GM19372 (cell line): Measurements from ENCODE around the gene SPTLC1.
"Not testable (repeated sequence)": the region's sequence is repeated elsewhere in the genome, so short reads cannot be mapped to it uniquely, and the experiment has no call there.

Source experiments
- ATAC-seq: cut with Tn5 transposase; IDR thresholded peaks from one replicate; pipeline ENCODE4 v1.9.1; 2021; ENCODE audit warnings: mild to moderate bottlenecking, low read depth, moderate library complexity; ENCODE audit not compliant: unreplicated experiment

The SPTLC1 gene

GRCh38 chr9:92115071-92115858 lies at the start of gene SPTLC1:
SPTLC1 (minus strand) TSS chr9:92115413; CDS start chr9:92115370, 43 bp downstream.
- ATAC-seq: peak; percentile 96

GRCh38 chr9:92164975-92165374 lies 49.8 kb upstream of the SPTLC1 start:
- ATAC-seq: no peak

- no peak for ATAC-seq
Observed at GRCh38 chr9:92164490-92164889, 49.3 kb upstream of the SPTLC1 start.

- no peak for ATAC-seq
Observed at GRCh38 chr9:92163276-92163675, 48.1 kb upstream of the SPTLC1 start.

GRCh38 chr9:92160786-92161185 lies 45.6 kb upstream of the SPTLC1 start:
- no peak for ATAC-seq

GRCh38 chr9:92159058-92159457 lies 43.8 kb upstream of the SPTLC1 start:
- ATAC-seq: no peak

GRCh38 chr9:92158097-92158601 lies 42.9 kb upstream of the SPTLC1 start:
- ATAC-seq: no peak

- not testable (repeated sequence) for ATAC-seq
Observed at GRCh38 chr9:92155736-92156135, 40.5 kb upstream of the SPTLC1 start.

GRCh38 chr9:92155221-92155620 lies 40.0 kb upstream of the SPTLC1 start:
- ATAC-seq: no peak

GRCh38 chr9:92153466-92154415 lies 38.5 kb upstream of the SPTLC1 start:
- not testable (repeated sequence) for ATAC-seq

- ATAC-seq: no peak
Observed at GRCh38 chr9:92151691-92152393, 36.6 kb upstream of the SPTLC1 start.

- ATAC-seq: not testable (repeated sequence)
Observed at GRCh38 chr9:92150501-92151470, 35.6 kb upstream of the SPTLC1 start.

- no peak for ATAC-seq
Observed at GRCh38 chr9:92147852-92148180, 32.6 kb upstream of the SPTLC1 start.

GRCh38 chr9:92147030-92147851 lies 32.0 kb upstream of the SPTLC1 start:
- ATAC-seq: no peak

GRCh38 chr9:92146610-92147009 lies 31.4 kb upstream of the SPTLC1 start:
- no peak for ATAC-seq

- ATAC-seq: not testable (repeated sequence)
Observed at GRCh38 chr9:92145784-92146183, 30.6 kb upstream of the SPTLC1 start.

GRCh38 chr9:92142329-92142728 lies 27.1 kb upstream of the SPTLC1 start:
- ATAC-seq: no peak
